ENCODE measurements around the gene PSMD5.
A peak's percentile ranks its signal among the peaks of the same experiment; 100 is the strongest.

PSMD5 gene

DNA sequence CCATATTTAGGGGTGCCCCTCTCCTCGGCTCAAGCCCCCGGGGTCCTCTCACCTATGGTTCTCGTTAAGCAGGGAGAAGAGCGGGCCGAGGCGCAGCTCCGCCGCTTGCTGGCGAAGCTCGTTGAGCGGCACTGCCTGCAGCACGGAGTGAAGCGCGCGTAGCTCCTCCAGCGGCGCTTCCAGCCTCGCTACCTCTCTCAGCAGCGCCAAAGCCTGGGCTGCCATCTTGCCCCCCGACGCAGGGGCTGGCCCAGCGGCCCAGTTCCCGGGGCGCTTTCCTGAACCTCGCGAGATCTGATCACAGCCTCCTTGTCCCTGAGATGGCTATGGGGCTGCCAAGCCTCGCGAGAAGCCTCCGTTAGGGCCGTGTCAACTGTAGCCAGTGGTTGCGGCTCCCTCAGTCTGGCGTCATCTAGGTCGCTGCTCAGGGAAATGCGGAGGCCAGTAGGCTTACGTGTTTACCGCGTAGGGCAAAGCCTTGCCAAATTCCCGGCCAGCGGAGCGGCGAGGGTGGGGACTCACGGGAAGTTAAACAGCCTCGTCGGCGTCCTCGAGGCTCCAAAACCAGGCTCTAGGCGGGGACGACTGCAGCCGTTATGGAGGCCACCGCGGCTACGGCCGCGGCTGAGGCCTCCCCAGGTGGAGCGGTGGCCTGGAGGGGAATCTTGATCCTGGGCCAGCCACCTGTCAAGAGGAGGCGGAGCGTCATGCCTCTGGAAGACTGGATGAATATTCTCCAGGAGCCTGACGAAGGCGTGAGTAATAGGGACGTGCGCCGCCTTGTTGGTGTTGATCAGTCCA lies at the start of gene PSMD5:
PSMD5 (minus strand) TSS at position 238 of the 801 bp plus-strand sequence; CDS start at position 225, 13 bp downstream.
- DNase-seq (ENCODE audit: low spot score) = peak; percentile 97

- no peak for DNase-seq (ENCODE audit: low spot score)
Measured at GRCh38 chr9:120891884-120892747, 49.4 kb upstream of the PSMD5 start.

- no peak for DNase-seq (ENCODE audit: low spot score)
Measured at GRCh38 chr9:120891245-120891883, 48.6 kb upstream of the PSMD5 start.

GRCh38 chr9:120890320-120891244 lies 47.9 kb upstream of the PSMD5 start:
- no peak for DNase-seq (ENCODE audit: low spot score)

DNA sequence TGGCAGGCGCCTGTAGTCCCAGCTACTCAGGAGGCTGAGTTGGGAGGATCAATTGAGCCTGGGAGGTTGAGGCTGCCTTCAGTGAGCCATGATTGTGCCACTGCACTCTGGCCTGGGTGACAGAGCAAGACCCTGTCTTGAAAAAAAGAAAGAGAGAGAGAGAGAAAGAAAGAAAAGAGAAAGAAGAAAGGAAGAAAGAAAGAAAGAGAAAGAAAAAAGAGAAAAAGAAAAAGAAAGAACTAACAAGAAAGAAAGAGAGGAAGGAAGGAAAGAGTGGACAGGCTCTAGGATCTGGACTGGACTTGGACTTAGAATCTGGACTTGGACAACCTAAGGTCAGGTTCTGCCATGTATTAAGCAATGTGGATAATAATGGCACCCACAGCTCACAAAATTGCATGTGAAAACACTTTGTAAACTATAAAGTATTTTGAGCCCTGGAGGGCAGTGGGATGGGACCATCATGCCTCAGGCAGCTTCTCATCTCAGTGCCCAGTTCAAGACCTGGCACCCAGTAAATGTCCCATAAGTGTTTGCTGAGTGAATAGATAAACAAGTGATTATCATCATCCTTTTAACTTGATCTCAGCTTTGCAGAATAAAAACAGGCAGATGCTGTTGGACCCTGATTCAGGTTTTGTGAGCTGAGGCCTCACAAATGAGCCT lies 47.0 kb upstream of the PSMD5 start:
- DNase-seq (ENCODE audit: low spot score) = no peak

DNA sequence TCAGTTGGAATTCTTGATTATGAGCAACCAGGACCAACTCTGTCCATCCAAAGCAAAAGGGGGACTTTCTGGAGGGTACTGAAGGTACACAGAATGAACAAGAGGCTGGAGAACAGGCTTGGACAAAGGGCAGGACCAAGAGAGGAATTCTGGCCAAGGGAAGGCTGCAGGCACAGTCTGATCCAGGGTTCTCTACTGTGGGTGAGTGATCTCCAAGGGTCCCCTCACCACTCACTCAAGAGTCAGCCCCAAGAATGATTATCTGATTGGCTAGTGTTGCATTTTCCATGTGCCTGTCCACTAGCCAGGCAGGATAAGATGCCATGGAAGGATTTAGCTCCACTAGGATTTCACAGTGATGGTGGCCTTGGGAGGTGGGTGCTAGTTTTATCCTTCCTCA lies 45.9 kb upstream of the PSMD5 start:
- no peak for DNase-seq (ENCODE audit: low spot score)

- DNase-seq (ENCODE audit: low spot score) = no peak
Measured at GRCh38 chr9:120886490-120886967, 43.8 kb upstream of the PSMD5 start.

GRCh38 chr9:120885958-120886357 lies 43.2 kb upstream of the PSMD5 start:
- no peak for DNase-seq (ENCODE audit: low spot score)

DNA sequence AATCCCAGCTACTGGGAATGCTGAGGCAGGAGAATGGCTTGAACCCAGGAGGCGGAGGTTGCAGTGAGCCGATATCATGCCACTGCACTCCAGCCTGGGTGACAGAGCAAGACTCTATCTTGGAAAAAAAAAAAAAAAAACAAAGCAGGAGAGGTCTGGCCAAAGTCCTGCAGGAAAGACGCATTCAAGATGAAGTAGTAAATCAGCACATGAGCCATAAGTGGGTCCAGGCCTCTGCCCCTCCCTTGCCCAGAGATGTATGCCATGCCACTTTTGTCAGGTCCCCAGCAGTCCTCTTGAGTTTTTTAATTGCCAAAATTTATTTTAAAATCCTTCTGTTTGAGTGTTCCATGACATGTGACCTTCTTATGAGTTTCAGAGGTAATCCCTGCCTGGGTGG lies 42.7 kb upstream of the PSMD5 start:
- DNase-seq (ENCODE audit: low spot score) = no peak

- DNase-seq (ENCODE audit: low spot score) = no peak
Measured at GRCh38 chr9:120883608-120883996, 40.9 kb upstream of the PSMD5 start.

DNA sequence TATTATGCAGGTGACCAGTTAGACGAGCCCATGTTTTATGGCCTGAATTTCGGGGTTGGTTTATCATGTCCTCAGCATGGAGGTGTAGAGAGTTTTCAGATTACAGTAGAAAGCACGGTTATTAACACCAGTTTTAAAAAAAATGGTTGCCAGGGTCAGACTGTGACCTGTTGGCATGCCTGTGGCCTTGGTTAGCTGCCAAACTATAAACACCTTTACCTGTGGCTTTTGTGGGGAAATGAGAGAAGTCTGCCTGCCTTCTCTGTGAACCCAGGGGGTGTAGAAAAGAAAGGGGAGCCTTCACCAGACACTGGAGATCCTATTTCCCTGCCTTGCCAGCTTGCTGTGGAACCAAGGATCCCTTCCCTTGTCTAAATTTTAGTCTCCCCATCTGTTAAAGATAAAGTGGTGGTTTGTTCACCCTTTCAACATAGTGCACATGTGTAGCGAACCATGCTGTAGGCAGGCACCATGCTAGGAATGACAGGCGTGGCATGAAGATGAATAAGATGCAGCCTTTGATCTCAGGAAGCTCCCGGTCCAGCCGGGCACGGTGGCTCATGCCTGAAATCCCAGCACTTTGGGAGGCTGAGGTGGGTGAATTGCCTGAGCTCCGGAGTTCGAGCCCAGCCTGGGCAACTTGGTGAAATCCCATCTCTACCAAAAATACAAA lies 40.3 kb upstream of the PSMD5 start:
- no peak for DNase-seq (ENCODE audit: low spot score)

DNA sequence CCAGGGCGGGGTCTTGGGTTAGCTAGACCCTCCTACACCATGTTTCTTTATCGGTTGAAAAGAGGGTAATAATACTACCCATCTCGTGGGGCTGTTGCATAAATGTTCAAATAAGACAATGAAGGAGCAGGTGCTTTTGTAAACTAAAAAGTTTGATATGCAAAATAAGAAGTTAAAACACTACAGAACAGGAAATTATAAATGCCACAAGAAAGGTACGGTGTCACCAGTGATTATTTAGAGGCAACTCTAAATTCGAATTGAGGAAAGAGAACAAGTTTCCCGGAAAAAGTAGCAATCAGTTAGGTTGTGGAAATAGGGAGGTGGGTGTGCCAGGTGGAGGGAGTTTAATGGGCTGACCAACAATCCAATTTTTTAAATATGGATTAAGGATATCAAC lies 36.7 kb upstream of the PSMD5 start:
- DNase-seq (ENCODE audit: low spot score) = no peak

DNA sequence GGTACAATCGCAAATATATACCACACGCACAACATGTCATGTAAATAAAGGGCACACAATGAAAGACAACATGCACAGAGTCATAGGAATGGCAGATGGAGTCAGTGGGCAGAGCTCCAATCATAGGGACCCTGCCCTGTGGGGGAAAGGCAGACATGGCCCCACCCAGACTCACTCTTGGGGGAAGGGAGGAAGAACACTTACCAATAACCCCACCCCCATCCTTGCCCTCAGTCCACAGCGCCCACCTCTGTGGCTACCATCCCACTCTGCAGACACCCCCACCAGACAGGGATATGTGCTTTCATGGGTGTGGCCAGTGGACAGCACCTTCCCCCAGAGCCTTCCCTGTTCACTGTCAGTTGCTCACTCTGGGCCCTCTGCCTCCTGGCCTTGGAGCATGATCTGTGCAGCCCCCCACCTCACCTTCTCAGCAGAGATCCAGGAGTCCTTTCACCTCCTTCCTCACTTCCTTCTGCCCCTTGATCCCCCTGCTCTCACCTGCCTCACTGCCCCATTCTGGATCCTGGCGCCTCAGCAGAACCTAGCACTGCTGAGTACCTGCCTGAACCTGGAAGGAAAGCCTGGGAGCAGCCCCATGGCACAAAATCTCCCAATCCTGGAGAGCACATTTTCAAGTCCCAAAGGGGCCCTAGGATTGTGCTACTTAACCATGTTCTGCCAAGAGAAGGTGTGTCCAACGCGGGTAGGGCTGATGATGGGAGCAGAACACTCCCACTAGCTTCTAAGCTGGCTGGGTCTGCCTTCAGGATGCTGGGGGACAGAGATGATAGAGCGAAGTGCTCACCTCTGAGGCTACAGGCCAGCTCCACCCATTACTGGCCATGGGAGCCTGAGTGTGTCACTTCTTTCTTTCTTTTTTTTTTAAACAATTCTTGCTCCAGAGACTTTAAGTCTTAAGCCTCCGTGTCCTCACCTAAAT lies 35.7 kb upstream of the PSMD5 start:
- peak; percentile 78 for DNase-seq (ENCODE audit: low spot score)

DNA sequence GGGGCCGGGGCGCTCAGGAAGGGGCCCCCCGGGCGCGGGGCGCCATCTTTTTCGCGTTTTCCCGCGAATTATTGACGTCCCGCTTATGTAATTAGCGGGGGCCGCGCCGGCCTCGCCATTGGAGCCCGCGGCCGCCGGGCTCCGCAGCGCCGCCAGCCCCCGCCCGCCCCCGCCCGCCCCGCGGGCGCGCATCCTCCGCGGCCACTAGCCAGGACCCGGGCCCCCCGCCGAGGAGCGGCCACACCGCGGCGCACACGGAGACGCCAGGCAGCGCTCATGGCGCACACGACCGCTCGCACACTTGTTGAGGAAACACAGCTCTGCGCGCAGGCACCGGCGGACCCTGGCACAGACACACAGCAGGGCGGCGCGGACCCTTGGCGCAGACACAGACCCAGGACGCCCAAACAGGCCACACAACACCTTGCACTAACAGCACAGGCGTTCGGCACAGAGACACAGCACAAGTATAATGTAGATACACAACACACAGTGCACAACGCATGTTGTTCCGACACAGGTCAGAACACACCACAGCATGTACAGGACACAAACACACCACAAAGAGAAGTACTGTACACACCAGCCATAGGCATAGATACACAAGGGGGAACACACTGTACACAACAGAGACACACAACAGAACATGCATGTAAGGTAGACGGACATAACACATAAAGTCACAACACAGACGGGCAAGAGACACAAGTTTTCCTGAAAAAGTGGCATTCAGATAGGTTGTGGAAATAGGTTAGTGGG lies 34.7 kb upstream of the PSMD5 start:
- peak; percentile 90 for DNase-seq (ENCODE audit: low spot score)

- DNase-seq (ENCODE audit: low spot score) = no peak
Measured at GRCh38 chr9:120876842-120877240, 34.1 kb upstream of the PSMD5 start, which contains the start of gene PHF19. TSS of gene PHF19 (minus strand) at chr9:120877188. CDS start at chr9:120874741, 2,447 bp downstream.

- DNase-seq (ENCODE audit: low spot score) = peak; percentile 89
Measured at GRCh38 chr9:120875954-120876841, 33.5 kb upstream of the PSMD5 start.

DNA sequence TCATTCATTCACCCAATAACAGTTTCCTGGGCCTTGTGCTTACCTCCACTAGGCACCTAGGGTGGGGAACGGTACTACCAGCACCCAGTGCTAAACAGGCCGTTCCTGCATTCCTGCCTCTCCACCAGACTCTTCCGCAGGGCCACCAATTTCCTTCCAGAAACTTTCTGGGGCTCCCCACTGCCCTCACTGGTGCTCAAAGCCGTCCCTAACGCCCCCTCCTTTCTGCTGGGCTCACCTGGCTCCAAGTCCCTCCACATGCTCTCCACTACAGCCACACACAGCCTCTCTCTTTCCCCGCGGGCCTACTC lies 32.9 kb upstream of the PSMD5 start:
- DNase-seq (ENCODE audit: low spot score) = no peak
